GM18909 (cell line): ENCODE measurements around the gene TLCD4.
"Not testable (repeated sequence)": the region's sequence is repeated elsewhere in the genome, so short reads cannot be mapped to it uniquely, and the experiment has no call there.

Experiments
- ATAC-seq: cut with Tn5 transposase; IDR thresholded peaks from one replicate; pipeline ENCODE4 v1.9.1; 2021; ENCODE audit warnings: mild to moderate bottlenecking; ENCODE audit not compliant: unreplicated experiment, poor library complexity

The TLCD4 gene

DNA sequence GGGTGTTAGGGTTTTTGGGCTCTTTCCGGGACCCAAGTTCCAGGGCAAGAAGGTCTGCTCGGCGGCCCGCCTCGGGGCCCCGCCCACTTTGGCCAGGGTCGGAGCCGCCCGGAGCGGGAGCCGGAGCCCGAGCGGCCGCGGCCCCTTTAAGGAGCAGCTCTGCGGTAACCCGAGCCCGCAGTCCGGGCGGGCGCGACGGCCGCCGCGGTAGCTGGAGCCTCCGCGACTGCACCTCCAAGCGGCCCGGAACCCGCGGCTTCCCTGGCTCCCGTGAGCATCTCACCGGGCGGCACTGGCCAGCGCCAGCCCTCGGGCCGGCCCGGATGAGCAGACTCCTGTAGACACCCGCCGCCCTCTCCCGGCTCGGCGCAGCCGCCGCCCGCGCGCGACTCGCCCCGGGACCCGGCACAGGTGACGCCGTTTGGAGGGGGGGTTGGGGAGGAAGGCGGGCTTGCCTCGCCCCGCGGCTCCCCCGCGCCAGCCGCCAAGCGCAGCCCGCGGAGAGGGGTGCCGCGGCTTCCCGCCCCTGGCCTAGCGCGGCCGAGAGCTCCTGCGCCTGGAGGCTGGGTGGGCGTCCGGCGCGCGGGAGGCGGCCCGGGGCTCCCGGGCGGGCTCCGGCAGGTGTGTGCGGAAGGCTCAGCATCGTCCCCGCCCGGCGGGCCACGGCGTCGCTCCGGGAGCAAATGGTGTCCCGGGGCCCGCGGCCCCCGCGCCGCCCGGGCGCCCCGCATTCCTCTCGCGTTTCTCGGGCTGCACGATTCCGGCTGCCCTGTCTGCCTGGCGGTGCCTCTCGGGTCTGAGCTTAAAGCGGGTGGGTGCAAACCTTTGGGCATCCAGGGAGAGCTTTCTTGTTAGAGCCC lies at the start of gene TLCD4:
TLCD4 (plus strand) TSS at position 149 of the 860 bp plus-strand sequence. CDS start 26,547 bp downstream, outside the sequence.
- peak; percentile 63 for ATAC-seq

DNA sequence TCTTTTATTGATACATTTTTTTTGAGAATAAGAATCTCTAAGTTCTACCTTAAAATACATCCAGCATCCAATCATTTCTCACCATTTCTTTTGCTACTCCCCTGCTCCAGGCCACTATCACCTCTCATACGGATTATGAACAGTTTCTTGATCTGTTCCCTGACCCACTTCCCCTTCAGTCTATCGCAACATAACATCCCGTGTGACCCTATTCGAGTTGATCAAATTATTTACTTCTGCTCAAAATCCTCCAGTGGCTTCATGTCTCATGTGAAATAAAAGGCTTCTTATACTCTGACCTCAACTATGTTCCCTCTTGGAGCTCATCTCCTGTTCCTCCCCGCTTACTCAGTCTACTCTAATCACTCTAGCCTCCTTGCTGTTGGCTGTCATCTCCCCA lies 49.6 kb upstream of the TLCD4 start:
- no peak for ATAC-seq

DNA sequence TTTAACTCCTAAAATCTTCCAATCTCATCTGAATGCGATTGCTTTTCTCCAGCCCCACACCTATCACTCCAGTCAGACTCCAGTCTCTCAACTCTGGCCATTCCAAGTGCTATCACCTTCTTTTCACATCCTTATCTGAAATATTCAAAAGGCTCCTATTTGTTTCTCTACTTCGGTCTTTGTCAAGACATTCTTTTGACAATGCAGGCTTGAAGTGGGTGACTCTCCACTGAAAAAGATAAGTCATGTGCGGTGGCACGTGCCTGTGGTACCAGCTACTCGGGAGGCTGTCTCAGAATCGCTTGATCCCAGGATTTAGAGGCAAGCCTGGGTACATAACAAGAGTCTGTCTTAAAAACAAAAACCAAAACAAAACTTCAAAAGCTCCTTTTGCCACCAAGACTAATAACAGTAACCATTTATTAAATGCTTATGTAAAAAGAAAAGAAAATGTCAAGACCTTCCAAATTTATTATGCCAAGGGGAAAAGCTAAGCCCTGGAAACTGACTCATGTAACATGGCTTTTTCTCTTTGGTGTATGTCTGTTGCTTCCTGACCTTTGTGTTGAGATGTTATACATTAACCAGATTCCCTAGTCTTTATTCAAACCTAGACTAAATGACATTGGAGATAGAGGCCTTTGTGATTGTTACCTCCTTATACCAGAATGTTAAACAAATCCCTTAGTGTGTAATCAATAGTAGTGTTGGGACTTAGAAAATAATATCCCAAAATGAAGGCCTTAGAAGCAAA lies 48.0 kb upstream of the TLCD4 start:
- ATAC-seq = no peak

DNA sequence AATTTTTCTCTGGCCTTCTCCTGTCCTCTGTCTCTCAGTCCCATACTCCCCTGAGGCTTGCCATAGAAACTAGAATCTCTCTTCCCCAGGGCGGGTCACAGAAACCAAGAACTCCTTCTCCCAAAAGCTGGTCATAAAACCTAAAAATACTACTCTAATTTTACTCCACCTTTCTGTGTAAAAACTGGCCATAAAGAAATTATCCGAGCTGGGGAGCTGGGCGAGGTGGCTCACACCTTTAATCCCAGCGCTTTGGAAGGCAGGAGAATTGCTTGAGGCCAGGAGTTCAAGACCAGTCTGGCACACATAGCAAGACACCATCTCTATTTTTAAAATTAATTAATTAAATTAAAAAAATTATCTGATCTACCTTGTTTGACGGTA lies 47.5 kb upstream of the TLCD4 start:
- ATAC-seq = no peak

GRCh38 chr1:95071539-95071938 lies 45.6 kb upstream of the TLCD4 start:
- ATAC-seq = no peak

DNA sequence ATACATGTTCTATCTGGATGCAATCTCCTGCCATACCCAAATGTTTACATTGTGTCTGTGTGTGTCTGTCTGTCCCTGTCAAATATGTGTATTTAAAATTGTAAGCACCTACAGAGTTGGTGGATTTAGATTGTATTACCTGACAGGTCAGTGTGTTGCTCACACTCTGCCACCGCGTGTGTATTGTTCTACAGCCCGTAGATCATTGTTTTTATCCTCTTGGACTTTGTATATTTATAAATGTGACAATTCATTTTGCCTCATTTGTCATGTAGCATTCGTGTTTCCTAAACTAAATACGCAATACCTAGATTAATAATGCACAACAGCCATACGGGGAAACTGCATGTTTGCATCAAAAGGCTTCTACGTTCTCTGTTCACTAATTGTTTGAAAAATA lies 45.0 kb upstream of the TLCD4 start:
- no peak for ATAC-seq

DNA sequence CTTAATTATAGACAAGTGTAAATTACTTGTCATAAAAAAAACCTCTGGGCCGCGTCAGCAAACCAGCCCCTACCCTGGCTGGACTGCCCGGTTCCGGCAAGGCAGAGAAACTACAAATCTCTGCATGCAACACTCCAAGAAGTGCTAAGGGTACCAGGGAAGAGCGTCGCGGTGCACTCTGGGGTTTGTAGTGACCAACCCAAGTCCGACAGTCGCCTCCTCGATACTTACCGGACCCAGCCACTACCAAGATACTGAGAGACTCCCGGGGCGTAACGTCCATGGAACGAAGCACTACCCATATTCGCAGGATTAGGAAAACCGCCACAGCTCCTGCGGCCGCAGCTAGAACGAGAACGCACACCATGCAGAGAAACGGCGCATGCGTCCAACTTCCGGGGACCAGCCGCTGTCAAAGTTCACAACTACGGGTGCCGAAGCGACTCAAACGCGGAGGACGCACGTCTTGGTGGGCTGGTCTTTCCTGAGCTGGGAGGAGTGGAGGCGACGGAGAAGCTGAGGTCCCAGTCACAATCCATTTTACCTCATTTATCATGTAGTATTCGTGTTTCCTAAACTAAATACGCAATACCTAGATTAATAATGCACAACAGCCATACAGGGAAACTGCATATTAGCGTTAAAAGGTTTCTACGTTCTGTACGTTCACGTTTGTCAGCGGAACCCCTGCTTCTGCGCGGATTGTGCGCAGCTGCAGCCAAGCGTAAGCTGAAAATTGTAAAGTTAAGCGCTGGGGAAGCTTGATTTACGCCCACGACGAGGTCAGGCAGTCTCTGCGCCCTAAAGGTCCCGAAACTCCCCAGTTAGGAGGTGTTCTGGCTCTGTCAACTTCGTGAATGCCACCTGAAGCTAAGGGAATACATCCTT lies 44.4 kb upstream of the TLCD4 start, which contains the start of gene ALG14:
ALG14 (minus strand) TSS at position 420 of the 888 bp plus-strand sequence; CDS start at position 367, 53 bp downstream.
- peak; percentile 98 for ATAC-seq

DNA sequence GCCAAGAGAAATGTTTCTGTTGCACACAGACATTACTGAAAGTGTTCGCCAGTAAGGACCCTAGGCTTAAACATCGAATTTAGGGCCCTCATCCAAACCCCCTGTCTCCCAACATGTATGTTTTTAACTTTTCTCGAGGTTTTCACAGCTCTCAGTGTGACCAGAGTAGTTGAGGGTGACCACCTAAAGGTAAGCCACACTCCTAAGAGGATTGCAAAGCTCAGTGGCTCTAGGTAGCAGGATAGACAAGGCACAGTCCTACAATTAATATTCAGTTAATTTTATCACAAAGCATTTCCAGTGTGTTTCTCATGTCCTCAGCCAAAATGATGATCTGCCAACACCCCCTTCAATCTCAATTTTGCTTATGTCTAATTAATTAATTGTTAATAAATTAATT lies 43.7 kb upstream of the TLCD4 start:
- ATAC-seq = no peak

DNA sequence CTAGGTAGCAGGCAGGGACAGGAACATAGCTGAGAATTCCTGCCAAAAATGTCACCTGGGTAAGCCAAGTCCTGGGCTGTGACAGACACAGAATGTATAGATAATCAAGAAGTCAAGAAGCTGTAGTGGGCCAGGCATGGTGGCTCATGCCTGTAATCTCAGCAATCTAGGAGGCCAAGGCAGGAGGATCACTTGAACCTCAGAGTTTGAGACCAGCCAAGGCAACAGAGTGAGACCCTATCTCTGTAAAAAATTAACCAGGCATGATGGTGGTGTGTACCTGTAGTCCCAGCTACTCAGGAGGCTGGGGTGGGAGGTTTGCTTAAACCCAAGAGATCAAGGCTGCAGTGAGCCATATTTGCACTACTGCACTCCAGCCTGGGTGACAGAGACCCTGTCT lies 41.1 kb upstream of the TLCD4 start:
- ATAC-seq = no peak

- no peak for ATAC-seq
These were observed 36.7 kb upstream of the TLCD4 start for GRCh38 chr1:95080446-95080845.

DNA sequence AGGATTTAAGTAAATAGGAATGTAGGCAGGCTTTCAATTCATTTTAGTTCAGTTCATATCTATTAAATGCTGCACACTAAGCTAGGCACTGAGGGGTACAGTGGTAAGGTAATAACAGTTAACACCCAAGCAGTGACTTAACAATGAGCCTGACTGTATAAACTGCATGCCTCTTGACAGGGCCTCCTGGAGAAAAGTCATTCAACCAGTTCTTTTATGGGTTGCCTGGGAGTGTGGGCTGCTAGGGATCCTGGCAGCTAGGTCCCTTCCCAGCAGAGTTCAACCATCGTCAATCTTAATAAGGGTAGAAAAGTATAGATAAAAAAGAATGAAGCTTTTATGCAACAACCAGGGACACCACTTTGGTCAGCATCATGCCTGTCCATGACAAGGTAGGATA lies 36.3 kb upstream of the TLCD4 start:
- ATAC-seq = no peak

GRCh38 chr1:95084317-95085176 lies 32.6 kb upstream of the TLCD4 start:
- no peak for ATAC-seq

GRCh38 chr1:95085376-95085775 lies 31.8 kb upstream of the TLCD4 start:
- ATAC-seq = no peak

- peak; percentile 66 for ATAC-seq
These were observed 30.1 kb upstream of the TLCD4 start for GRCh38 chr1:95086949-95087533.

GRCh38 chr1:95088303-95088702 lies 28.9 kb upstream of the TLCD4 start:
- no peak for ATAC-seq

DNA sequence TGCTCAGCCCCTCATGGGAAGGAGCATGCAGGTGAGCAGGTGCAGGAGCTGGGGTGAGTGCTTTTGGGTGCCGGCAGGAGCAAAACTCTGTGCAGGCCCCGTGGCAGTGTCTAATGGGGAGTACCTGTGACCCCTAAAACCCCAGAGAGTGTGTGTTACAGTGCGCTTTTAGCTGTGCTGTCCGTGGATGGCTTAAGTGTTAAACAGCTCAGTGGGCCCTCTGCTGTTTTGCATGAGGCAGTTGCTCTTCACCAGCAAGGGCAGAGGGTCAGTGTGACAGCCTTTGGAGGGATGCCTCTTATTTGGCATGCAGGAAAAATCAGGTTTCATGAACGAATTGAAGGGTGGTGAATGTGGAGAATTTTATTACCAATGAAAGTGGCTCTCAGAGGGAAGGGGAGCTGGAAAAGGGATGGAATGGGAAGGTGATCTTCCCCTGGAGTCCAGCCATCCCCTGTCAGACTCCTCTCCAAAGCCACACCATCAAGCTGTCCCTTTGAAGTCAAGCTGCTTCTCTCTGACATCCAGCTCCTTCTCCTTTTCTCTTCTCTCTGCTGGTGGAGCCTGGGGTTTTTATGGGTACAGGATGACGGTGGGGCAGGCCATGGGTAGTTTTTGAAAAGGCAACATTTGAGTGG lies 27.4 kb upstream of the TLCD4 start:
- no peak for ATAC-seq

DNA sequence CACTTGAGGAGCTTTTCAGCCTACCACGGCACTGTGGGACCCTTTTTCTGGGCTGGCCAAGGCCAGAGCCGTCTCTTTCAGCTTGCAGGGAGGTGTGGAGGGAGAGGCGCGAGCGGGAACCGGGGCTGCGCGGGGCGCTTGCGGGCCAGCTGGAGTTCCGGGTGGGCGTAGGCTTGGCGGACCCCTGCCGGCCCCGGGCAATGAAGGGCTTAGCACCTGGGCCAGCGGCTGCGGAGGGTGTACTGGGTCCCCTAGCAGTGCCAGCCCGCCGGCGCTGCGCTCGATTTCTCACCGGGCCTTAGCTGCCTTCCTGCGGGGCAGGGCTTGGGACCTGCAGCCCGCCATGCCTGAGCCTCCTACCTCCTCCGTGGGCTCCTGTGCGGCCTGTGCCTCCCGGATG lies 25.9 kb upstream of the TLCD4 start:
- not testable (repeated sequence) for ATAC-seq

- not testable (repeated sequence) for ATAC-seq
These were observed 24.3 kb upstream of the TLCD4 start for GRCh38 chr1:95092891-95093290.

DNA sequence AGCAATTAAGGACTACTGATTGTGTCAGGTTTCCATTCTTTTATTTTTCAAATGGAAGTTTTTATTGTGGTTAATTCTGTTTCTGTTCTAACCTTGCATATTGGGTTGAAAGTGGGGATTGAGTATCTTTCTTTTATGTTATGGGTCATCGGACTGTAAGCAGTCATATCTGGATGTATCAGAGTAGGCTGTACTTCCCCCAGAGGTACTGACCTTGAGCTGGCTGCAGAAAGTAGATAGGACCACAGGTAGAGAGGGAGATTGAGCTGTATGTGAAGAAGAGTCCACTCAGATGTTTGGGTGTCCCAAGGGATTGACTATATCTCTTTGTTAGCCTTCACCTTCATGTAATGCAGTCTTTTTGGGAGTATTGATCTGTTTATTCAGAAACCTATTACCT lies 23.9 kb upstream of the TLCD4 start:
- ATAC-seq = no peak
